ENCODE results near the gene PLCG2.

- TF ChIP-seq CTCF (IDR thresholded peaks at IDR 0.05; ENCODE audit: borderline replicate concordance, extremely low read depth, low read length, poor library complexity, severe bottlenecking) (no peak), EZH2 (IDR thresholded peaks at IDR 0.05; ENCODE audit: borderline replicate concordance, low read depth, low read length, severe bottlenecking) (no peak)
Observed at GRCh38 chr16:81796035-81796434, 16.9 kb downstream of the PLCG2 start.

Data from DND-41 (cell line).